D721Med (cell line): Measurements from ENCODE around the gene NEU1.

Source experiments
- DNase-seq: peaks from one replicate; pipeline ENCODE4 v3.0.0; 2011; ENCODE audit warnings: low spot score; ENCODE audit not compliant: insufficient read length
- FAIRE-seq: peaks from 2 replicates; lab custom pipeline; 2011; peaks lifted over from hg19 to GRCh38; lab: Jason Lieb, UNC
- CTCF ChIP-seq: IDR thresholded peaks from 2 replicates; pipeline ENCODE4 v1.5.1; 2012; ENCODE audit warnings: mild to moderate bottlenecking, control low read depth; ENCODE audit not compliant: insufficient read depth; ENCODE audit errors: missing control alignments

The NEU1 gene

GRCh38 chr6:31836047-31836473 is 26.6 kb downstream of the NEU1 start:
- no peak for TF ChIP-seq CTCF
- FAIRE-seq, result no peak
- no peak for DNase-seq

DNA sequence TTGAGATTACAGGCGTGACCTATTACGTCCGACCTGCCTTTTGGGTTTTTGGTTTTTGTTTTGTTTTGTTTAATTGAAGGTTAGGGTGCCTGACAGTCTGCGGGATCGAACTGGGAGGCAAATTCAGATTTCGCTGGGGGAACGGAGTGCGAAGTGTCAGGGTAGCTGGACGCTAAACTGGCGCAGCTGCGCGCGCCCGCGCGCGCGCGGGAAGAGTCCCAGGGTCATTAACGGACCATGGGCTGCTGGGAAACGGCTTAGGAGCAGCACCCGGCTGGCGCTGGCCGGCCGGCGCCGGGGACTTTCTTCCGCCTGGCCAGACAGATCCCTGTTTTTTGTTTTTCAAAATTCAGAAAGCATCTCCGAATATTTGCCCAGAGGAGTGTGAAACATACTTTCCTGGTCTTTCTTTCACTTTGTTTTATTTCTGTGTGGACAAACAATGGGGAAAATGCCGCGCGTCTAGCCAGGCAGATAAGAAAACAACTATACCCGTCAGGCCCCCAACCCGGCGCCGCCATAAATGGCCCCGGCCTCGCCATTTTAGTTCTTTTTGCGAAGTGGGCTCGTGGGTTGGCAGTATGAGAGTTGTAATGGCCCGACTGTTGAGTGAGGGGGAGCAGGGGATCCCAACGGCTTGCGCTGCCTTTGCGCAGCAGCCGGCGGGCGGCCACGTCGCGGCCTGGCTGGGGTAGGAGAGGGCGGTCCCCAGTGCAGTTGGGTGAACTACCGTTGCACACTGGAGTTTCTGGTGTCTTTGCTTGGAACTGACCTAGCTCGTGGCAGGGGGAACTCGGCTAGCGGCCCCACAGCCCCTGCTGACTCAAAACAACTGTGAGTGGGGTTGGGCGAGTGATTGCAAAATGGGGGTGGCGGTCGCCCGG is 28.0 kb downstream of the NEU1 start:
- no peak for TF ChIP-seq CTCF
- no peak for FAIRE-seq

GRCh38 chr6:31831350-31832215 is 31.0 kb downstream of the NEU1 start:
- FAIRE-seq (no peak), DNase-seq (no peak)
- no peak for TF ChIP-seq CTCF

More for the DNA sequence above, 28.0 kb downstream of the NEU1 start:
- DNase-seq, result peak; percentile 95

GRCh38 chr6:31830886-31831335 is 31.7 kb downstream of the NEU1 start:
- no peak for FAIRE-seq
- no peak for TF ChIP-seq CTCF
- no peak for DNase-seq

DNA sequence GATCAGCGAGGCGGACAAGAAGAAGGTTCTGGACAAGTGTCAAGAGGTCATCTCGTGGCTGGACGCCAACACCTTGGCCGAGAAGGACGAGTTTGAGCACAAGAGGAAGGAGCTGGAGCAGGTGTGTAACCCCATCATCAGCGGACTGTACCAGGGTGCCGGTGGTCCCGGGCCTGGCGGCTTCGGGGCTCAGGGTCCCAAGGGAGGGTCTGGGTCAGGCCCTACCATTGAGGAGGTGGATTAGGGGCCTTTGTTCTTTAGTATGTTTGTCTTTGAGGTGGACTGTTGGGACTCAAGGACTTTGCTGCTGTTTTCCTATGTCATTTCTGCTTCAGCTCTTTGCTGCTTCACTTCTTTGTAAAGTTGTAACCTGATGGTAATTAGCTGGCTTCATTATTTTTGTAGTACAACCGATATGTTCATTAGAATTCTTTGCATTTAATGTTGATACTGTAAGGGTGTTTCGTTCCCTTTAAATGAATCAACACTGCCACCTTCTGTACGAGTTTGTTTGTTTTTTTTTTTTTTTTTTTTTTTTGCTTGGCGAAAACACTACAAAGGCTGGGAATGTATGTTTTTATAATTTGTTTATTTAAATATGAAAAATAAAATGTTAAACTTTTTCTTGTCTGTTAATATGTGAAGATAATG is 32.9 kb downstream of the NEU1 start:
- TF ChIP-seq CTCF, result peak; percentile 48
- DNase-seq (no peak), FAIRE-seq (no peak)

DNA sequence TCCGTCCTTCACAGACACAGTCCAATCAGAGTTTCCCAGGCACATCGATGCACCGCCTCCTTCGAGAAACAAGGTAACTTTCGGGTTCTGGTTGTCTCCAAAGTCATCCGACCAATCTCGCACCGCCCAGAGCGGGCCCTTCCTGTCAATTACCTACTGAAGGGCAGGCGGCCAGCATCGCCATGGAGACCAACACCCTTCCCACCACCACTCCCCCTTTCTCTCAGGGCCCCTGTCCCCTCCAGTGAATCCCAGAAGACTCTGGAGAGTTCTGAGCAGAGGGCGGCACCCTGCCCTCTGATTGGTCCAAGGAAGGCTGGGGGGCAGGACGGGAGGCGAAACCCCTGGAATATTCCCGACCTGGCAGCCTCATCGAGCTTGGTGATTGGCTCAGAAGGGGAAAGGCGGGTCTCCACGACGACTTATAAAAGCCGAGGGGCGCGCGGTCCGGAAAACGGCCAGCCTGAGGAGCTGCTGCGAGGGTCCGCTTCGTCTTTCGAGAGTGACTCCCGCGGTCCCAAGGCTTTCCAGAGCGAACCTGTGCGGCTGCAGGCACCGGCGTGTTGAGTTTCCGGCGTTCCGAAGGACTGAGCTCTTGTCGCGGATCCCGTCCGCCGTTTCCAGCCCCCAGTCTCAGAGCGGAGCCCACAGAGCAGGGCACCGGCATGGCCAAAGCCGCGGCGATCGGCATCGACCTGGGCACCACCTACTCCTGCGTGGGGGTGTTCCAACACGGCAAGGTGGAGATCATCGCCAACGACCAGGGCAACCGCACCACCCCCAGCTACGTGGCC is 35.1 kb downstream of the NEU1 start, which contains the start of gene HSPA1B:
TSS of gene HSPA1B (plus strand) at position 453 of the 794 bp plus-strand sequence. CDS start at position 666, 213 bp downstream.
- no peak for TF ChIP-seq CTCF
- FAIRE-seq, result no peak
- peak; percentile 96 for DNase-seq
